Measurements from ENCODE around the gene CKM.

DNA sequence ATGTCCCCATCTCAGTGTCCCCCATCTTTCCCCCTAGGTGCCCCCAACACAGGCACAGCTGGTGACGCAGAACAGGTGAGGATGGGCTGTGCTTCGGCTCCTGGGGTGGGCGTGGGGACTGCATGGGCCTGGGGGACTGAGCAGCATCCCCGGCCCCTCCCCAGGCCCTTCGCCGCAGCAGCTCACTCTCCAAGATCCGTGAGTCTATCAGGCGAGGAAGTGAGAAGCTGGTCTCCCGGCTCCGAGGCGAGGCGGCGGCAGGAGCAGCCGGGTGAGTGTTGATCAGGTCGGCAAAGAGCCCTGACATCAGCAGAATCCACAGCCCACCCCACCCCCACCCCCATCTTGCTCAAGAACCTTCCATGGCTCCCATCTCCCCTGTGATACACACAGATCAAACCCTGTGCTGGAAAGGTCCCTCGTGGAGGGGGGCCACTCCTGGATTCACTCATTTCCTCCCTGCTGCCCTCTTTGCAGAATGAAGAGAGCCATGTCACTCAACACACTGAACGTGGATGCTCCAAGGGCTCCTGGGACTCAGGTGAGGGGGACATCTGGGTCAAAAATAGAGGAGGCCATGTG, 27.9 kb upstream of the CKM start:
- TF ChIP-seq, protein P1, sequence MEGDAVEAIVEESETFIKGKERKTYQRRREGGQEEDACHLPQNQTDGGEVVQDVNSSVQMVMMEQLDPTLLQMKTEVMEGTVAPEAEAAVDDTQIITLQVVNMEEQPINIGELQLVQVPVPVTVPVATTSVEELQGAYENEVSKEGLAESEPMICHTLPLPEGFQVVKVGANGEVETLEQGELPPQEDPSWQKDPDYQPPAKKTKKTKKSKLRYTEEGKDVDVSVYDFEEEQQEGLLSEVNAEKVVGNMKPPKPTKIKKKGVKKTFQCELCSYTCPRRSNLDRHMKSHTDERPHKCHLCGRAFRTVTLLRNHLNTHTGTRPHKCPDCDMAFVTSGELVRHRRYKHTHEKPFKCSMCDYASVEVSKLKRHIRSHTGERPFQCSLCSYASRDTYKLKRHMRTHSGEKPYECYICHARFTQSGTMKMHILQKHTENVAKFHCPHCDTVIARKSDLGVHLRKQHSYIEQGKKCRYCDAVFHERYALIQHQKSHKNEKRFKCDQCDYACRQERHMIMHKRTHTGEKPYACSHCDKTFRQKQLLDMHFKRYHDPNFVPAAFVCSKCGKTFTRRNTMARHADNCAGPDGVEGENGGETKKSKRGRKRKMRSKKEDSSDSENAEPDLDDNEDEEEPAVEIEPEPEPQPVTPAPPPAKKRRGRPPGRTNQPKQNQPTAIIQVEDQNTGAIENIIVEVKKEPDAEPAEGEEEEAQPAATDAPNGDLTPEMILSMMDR (IDR thresholded peaks at IDR 0.05): no peak
- no peak for TF ChIP-seq POLR2A (IDR thresholded peaks at IDR 0.05)
